Breast epithelium (tissue), 3 donors: ENCODE results near the gene BABAM2.

ENCODE experiments used
- CTCF ChIP-seq, 3 donors: fragments of 450-650 bp; IDR thresholded peaks; one replicate each; pipeline ENCODE4 v1.5.1; 2016 to 2017; ENCODE audit warnings: antibody characterized with exemption in 3 of 3, mild to moderate bottlenecking in 3 of 3, moderate library complexity in 3 of 3
- POLR2A ChIP-seq: fragments of 450-650 bp; IDR thresholded peaks from one replicate; pipeline ENCODE4 v1.6.1; 2016; ENCODE audit warnings: antibody characterized with exemption, mild to moderate bottlenecking, moderate library complexity
- POLR2AphosphoS5 ChIP-seq, 3 donors: sonication (generic); formaldehyde crosslinking; IDR thresholded peaks; one replicate each; pipeline ENCODE4 v1.6.1; 2017; ENCODE audit warnings: antibody characterized with exemption in 3 of 3

- TF ChIP-seq CTCF (IDR thresholded peaks at IDR 0.05) (no peak), POLR2A (no peak), POLR2AphosphoS5 (IDR thresholded peaks at IDR 0.05) (no peak)
Measured at GRCh38 chr2:28293416-28293815, 402.9 kb downstream of the BABAM2 start.
